OCI-LY1 (cell line): ENCODE results near the gene SLC17A1.

Experiments
- H2AFZ ChIP-seq: fragments of 200-600 bp; sonication (generic), shearing (Covaris generic); 2 replicates; pipeline ENCODE4 v1.6.0; 2014; ENCODE audit warnings: antibody characterized with exemption, mild to moderate bottlenecking, low read length
- H3F3A ChIP-seq: fragments of 200-600 bp; sonication (generic), shearing (Covaris generic); 2 replicates; pipeline ENCODE4 v1.6.0; 2014; ENCODE audit warnings: mild to moderate bottlenecking, antibody characterized with exemption, low read length, moderate library complexity; ENCODE audit not compliant: insufficient read depth
- H3K27ac ChIP-seq: fragments of 200-600 bp; sonication (generic); 2 replicates; pipeline ENCODE4 v1.5.1; 2014; ENCODE audit warnings: low read length, mixed run types, mild to moderate bottlenecking, low read depth; ENCODE audit not compliant: poor library complexity, severe bottlenecking
- H3K27me3 ChIP-seq: fragments of 200-600 bp; sonication (generic); 2 replicates; pipeline ENCODE4 v1.6.0; 2014; ENCODE audit warnings: antibody characterized with exemption, mild to moderate bottlenecking, low read length, moderate library complexity; ENCODE audit not compliant: insufficient read depth
- H3K36me3 ChIP-seq: fragments of 200-600 bp; sonication (generic); 2 replicates; pipeline ENCODE4 v1.6.1; 2014; ENCODE audit warnings: mild to moderate bottlenecking, antibody characterized with exemption, low read length, moderate library complexity, mixed read lengths; ENCODE audit not compliant: insufficient read depth
- H3K4me1 ChIP-seq: fragments of 200-600 bp; sonication (generic); 2 replicates; pipeline ENCODE4 v1.5.1; 2014; ENCODE audit warnings: mild to moderate bottlenecking, low read length, moderate library complexity; ENCODE audit not compliant: insufficient read depth, severe bottlenecking
- H3K4me2 ChIP-seq: fragments of 200-600 bp; sonication (generic), shearing (Covaris generic); 2 replicates; pipeline ENCODE4 v1.6.1; 2014; ENCODE audit warnings: low read length
- H3K4me3 ChIP-seq: fragments of 200-600 bp; sonication (generic); 2 replicates; pipeline ENCODE4 v1.5.1; 2014; ENCODE audit warnings: low read length, low read depth, mild to moderate bottlenecking, mixed read lengths; ENCODE audit not compliant: poor library complexity, severe bottlenecking
- H3K79me2 ChIP-seq: fragments of 200-600 bp; shearing (Covaris generic); 2 replicates; pipeline ENCODE4 v1.6.1; 2016; ENCODE audit warnings: mixed run types, low read length, mixed read lengths; ENCODE audit not compliant: insufficient read depth
- H3K9ac ChIP-seq: fragments of 200-600 bp; sonication (generic), shearing (Covaris generic); 2 replicates; pipeline ENCODE4 v1.6.1; 2014; ENCODE audit warnings: mild to moderate bottlenecking, low read length, mixed read lengths
- H3K9me2 ChIP-seq: fragments of 200-600 bp; sonication (generic), shearing (Covaris generic); 2 replicates; pipeline ENCODE4 v1.6.1; 2014; ENCODE audit warnings: low read depth, mild to moderate bottlenecking, low read length, mixed read lengths
- H3K9me3 ChIP-seq: fragments of 200-600 bp; shearing (Covaris generic); 2 replicates; pipeline ENCODE4 v1.6.1; 2014; ENCODE audit warnings: low read length, mixed read lengths
- H4K20me1 ChIP-seq: fragments of 200-600 bp; sonication (generic), shearing (Covaris generic); 2 replicates; pipeline ENCODE4 v1.6.0; 2016; ENCODE audit warnings: mild to moderate bottlenecking, low read length; ENCODE audit not compliant: insufficient read depth
- EZH2 ChIP-seq: fragments of 200-600 bp; sonication (generic), shearing (Covaris generic); IDR thresholded peaks from 2 replicates; pipeline ENCODE4 v1.8.0; 2017; ENCODE audit warnings: borderline replicate concordance, mixed run types, mild to moderate bottlenecking, antibody characterized with exemption, low read length, moderate library complexity, mixed read lengths
- TF ChIP-seq, protein P1 (sequence below): fragments of 200-600 bp; sonication (generic), shearing (Covaris generic); IDR thresholded peaks from 2 replicates; pipeline ENCODE4 v1.5.1; 2017; ENCODE audit warnings: mild to moderate bottlenecking, antibody characterized with exemption, low read length, moderate library complexity, mixed read lengths

Gene SLC17A1

DNA sequence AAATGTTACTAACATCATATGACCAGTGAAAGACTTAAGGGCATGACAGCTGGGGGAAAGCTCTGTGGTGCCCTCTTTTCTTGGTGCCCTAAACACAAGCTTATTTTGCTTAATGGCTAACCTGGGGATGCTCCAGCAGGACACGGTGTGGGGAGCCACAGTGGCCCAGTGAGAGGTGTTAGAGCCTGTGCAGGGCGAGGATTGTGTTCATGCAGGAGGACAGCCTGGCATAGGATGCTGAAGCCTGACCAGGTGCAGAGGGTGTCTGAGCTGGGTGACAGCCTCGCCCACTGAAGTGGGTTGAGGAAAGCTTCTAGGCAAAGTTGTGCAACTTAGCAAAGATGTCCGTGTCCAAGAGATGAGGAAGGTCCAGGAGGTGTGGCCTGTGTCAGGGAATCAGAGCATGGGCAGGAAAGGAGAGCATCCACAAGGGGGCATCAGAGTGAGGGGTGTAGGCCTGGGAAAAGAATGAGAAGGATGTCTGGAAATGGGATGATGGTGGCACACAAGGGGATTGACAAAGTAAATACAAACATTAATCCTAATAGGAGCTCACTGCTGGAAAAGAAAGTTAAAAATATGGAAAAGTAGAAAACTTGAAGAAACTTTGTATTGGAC, 43.4 kb downstream of the SLC17A1 start:
- Histone ChIP-seq H3K27me3 (no peaks in the 10 kb centered on the region), H3K9me2 (no peaks in the 10 kb centered on the region), H3K9ac (no peak overlapping the region), H3K79me2 (no peaks in the 10 kb centered on the region), H2AFZ (no peak overlapping the region), H4K20me1 (no peaks in the 10 kb centered on the region), H3K4me3 (no peak overlapping the region), H3K27ac (no peak overlapping the region), H3K4me2 (no peak overlapping the region), H3F3A (no peaks in the 10 kb centered on the region), H3K4me1 (no peaks in the 10 kb centered on the region), H3K36me3 (no peaks in the 10 kb centered on the region), H3K9me3 (no peaks in the 10 kb centered on the region)
- TF ChIP-seq, protein P1, sequence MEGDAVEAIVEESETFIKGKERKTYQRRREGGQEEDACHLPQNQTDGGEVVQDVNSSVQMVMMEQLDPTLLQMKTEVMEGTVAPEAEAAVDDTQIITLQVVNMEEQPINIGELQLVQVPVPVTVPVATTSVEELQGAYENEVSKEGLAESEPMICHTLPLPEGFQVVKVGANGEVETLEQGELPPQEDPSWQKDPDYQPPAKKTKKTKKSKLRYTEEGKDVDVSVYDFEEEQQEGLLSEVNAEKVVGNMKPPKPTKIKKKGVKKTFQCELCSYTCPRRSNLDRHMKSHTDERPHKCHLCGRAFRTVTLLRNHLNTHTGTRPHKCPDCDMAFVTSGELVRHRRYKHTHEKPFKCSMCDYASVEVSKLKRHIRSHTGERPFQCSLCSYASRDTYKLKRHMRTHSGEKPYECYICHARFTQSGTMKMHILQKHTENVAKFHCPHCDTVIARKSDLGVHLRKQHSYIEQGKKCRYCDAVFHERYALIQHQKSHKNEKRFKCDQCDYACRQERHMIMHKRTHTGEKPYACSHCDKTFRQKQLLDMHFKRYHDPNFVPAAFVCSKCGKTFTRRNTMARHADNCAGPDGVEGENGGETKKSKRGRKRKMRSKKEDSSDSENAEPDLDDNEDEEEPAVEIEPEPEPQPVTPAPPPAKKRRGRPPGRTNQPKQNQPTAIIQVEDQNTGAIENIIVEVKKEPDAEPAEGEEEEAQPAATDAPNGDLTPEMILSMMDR: peak; percentile 58
- TF ChIP-seq EZH2: no peak

DNA sequence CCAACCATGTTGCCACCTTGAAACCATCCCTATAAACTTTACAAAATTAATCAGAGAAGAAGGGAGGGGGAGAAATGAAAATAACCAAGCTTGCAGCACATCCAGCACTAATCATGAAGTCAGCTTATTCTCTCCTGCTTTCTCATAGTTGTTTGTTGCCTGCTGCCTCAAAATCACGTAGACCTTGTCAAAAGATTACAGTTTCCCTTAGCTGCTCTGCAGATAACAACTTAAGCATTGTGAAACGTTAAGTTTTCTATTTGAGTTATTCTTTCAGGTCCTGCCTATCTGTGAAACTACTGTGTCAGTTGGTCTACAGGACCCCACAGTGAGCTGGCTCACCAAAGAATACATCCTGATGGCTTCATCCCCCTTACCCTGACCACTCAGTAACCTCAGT, 44.4 kb downstream of the SLC17A1 start:
- Histone ChIP-seq H3K4me2 (no peak overlapping the region), H3K9ac (no peak overlapping the region), H3K79me2 (no peaks in the 10 kb centered on the region), H3K4me1 (no peaks in the 10 kb centered on the region), H3K36me3 (no peaks in the 10 kb centered on the region), H3K27ac (no peak overlapping the region), H3K27me3 (no peaks in the 10 kb centered on the region), H2AFZ (no peak overlapping the region), H3F3A (no peaks in the 10 kb centered on the region), H3K4me3 (no peak overlapping the region), H3K9me3 (no peaks in the 10 kb centered on the region), H3K9me2 (no peaks in the 10 kb centered on the region), H4K20me1 (no peaks in the 10 kb centered on the region)
- no peak for TF ChIP-seq EZH2
- TF ChIP-seq, protein P1: no peak

DNA sequence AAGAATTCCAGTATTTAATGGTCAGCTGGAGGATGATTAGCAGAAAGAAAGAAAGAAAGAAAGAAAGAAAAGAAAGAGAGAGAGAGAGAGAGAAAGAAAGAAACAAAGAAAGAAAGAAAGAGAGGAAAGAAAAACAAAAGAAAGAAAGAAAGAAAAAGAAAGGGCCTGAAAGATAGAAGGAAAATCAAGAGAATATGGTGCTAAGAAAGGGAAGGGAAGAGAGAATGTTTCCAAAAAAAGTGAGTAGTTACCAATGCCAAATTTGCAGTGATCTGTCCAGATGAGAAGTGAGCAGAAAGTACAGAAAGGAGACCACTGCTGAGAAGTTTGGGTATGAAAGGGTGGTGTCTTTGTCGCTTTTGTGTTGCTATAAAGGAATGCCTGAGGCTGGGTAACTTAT, 50.7 kb downstream of the SLC17A1 start:
- H2AFZ ChIP-seq: no peak overlapping the region
- H3K9ac ChIP-seq: no peak overlapping the region
- TF ChIP-seq EZH2: no peak
- TF ChIP-seq, protein P1: no peak
- no peaks in the 10 kb centered on the region for H3K36me3 ChIP-seq
- H3K4me1 ChIP-seq: no peaks in the 10 kb centered on the region
- no peak overlapping the region for H3K27ac ChIP-seq
- H3K4me3 ChIP-seq: no peak overlapping the region
- no peaks in the 10 kb centered on the region for H3F3A ChIP-seq
- H3K9me2 ChIP-seq: no peaks in the 10 kb centered on the region
- no peaks in the 10 kb centered on the region for H3K27me3 ChIP-seq
- no peak overlapping the region for H3K4me2 ChIP-seq
- H3K79me2 ChIP-seq: no peaks in the 10 kb centered on the region
- H4K20me1 ChIP-seq: no peaks in the 10 kb centered on the region
- H3K9me3 ChIP-seq: no peaks in the 10 kb centered on the region
